ENCODE data around the gene RGS3. TPM values are rescaled to one million over a fixed set of nuclear protein-coding genes. Genes with fewer than 3 reads are reported as not detected.

The RGS3 gene
- total and polyA plus RNA-seq, 2 of the 13 experiments (the other 11 are each of a cell fraction or from before 2014, with no cell fraction given): 17.1 to 28.8 TPM

- TF ChIP-seq SRSF9 (IDR thresholded peaks at IDR 0.05; ENCODE audit: borderline replicate concordance, insufficient read depth, low read depth, low read length, poor library complexity, severe bottlenecking): no peak
- no peak for TF ChIP-seq MATR3 (CRISPR knock-in tag; IDR thresholded peaks at IDR 0.05)
- TF ChIP-seq SP5 (CRISPR knock-in tag; IDR thresholded peaks at IDR 0.05; ENCODE audit: borderline replicate concordance, low read depth): peak; percentile 98
- TF ChIP-seq BORCS8-MEF2B (CRISPR knock-in tag; IDR thresholded peaks at IDR 0.05): peak; percentile 85
- TF ChIP-seq ZNF660 (CRISPR knock-in tag; IDR thresholded peaks at IDR 0.05; ENCODE audit: borderline replicate concordance, low read depth): no peak
- TF ChIP-seq IRX3 (CRISPR knock-in tag; IDR thresholded peaks at IDR 0.05; ENCODE audit: borderline replicate concordance, low read depth): 0 out of 2 replicates have a peak, but pooled peaks have one; percentile 50
- TF ChIP-seq ZNF225 (CRISPR knock-in tag; IDR thresholded peaks at IDR 0.05): no peak
- TF ChIP-seq ETV5 (CRISPR knock-in tag; IDR thresholded peaks at IDR 0.05; ENCODE audit: borderline replicate concordance): peak; percentile 94
- TF ChIP-seq CTCF (CRISPR knock-in tag; IDR thresholded peaks at IDR 0.05): peak; percentile 18; the same call in 1 of the 2 replicates
- peak; percentile 49; the same call in 1 of the 2 replicates for TF ChIP-seq ZNF232 (CRISPR knock-in tag; IDR thresholded peaks at IDR 0.05; ENCODE audit: borderline replicate concordance)
- TF ChIP-seq ZNF580 (CRISPR knock-in tag; IDR thresholded peaks at IDR 0.05; ENCODE audit: borderline replicate concordance, low read depth): peak; percentile 93; the same call in 1 of the 2 replicates
- peak; percentile 76; the same call in 1 of the 2 replicates for TF ChIP-seq DNMT3B (CRISPR knock-in tag; conservative IDR thresholded peaks at IDR 0.05)
- TF ChIP-seq ZNF883 (CRISPR knock-in tag; IDR thresholded peaks at IDR 0.05; ENCODE audit: not compliant biosample characterization): no peak
- TF ChIP-seq NBN (conservative IDR thresholded peaks at IDR 0.05): no peak
- TF ChIP-seq ZC3H13 (CRISPR knock-in tag; IDR thresholded peaks at IDR 0.05): no peak
- TF ChIP-seq HOMEZ (CRISPR knock-in tag; IDR thresholded peaks at IDR 0.05; ENCODE audit: low read depth): peak; percentile 78; the same call in 1 of the 2 replicates
- peak; percentile 39; the same call in 1 of the 2 replicates for TF ChIP-seq TAF1 (CRISPR knock-in tag; IDR thresholded peaks at IDR 0.05)
- TF ChIP-seq ZNF44 (CRISPR knock-in tag; IDR thresholded peaks at IDR 0.05): 0 out of 2 replicates have a peak, but pooled peaks have one; percentile 27
- no peak; the same call in 1 of the 2 replicates for TF ChIP-seq ZNF512B (CRISPR knock-in tag; IDR thresholded peaks at IDR 0.05; ENCODE audit: borderline replicate concordance)
- no peak for TF ChIP-seq TAF15 (IDR thresholded peaks at IDR 0.05; ENCODE audit: low read depth, low read length, poor library complexity, severe bottlenecking)
- peak; percentile 97 for TF ChIP-seq JUN (CRISPR knock-in tag; IDR thresholded peaks at IDR 0.05)
These were observed 41.4 kb downstream of the RGS3 start (continued) for GRCh38 chr9:113504725-113505590.
